ENCODE data around the gene NOP9.

The NOP9 gene, protein sequence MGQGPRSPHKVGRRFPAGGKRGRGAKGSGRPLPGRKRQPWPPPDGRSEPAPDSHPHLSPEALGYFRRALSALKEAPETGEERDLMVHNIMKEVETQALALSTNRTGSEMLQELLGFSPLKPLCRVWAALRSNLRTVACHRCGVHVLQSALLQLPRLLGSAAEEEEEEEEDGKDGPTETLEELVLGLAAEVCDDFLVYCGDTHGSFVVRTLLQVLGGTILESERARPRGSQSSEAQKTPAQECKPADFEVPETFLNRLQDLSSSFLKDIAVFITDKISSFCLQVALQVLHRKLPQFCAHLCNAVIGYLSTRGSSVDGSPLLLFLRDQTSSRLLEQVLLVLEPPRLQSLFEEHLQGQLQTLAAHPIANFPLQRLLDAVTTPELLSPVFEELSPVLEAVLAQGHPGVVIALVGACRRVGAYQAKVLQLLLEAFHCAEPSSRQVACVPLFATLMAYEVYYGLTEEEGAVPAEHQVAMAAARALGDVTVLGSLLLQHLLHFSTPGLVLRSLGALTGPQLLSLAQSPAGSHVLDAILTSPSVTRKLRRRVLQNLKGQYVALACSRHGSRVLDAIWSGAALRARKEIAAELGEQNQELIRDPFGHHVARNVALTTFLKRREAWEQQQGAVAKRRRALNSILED

DNA sequence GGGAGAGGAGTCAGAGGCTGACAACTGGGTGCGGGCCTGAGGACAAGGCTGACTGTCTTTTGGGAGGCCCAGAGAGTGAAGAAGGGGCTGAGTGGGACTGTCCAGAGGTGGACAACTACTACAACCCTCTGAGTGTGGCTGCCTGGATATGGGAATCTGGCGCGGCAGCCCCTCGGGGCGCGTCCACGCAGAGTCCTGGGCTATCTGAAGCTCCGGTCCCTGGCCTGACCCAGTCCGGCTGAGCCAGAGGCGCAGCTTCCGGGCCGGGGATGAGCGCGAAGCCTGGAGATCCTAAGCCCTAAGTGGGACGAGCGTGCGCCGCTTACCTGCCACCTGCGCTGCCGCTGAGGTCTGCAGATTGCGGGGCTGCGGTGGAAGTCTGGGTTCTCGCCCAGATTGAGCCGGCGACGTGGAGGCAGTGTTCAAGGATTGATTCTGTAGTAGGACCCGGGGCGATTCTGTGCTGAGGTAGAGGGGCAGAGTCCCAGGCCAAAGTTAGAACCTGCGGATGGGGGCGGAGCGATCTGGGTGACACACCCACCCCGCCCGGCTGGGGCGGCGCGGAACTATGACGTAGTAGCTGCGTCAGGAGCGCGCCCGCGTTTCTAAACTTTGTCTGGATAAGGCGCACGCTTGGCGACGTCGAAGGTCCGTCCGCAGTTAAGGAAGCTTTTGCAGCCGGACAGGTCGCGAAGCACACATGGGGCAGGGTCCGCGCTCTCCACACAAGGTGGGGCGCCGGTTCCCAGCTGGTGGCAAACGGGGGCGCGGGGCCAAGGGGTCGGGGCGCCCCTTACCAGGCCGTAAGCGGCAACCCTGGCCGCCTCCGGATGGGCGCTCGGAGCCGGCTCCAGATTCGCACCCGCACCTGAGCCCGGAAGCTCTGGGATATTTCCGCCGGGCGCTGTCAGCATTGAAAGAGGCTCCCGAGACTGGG is at the start of gene NOP9, which contains the start of gene DHRS1:
Gene NOP9 (plus strand): TSS at position 596 of the 937 bp plus-strand sequence. CDS start 105 bp downstream, at position 701.
Gene DHRS1 (minus strand): TSS at position 526 of the 937 bp plus-strand sequence. CDS start 674 bp downstream, outside the sequence.
- peaks cover 39 to 44% of the 10 kb centered on the region in 2 donors for H3K36me3 ChIP-seq (ENCODE audit: control insufficient read depth in 2 of 2, insufficient read depth in 2 of 2, low read length in 2 of 2)
- H3K27me3 ChIP-seq (ENCODE audit: control insufficient read depth in 2 of 2, insufficient read depth in 2 of 2, low read length in 2 of 2): no peaks in the 10 kb centered on the region
- peak within 1 kb of the TSS; percentile 93 to 94 for H3K9ac ChIP-seq (ENCODE audit: low read depth in 1 of 2, low read length in 2 of 2)
- no peaks in the 10 kb centered on the region for H3K9me3 ChIP-seq (ENCODE audit: control insufficient read depth in 2 of 2, low read length in 2 of 2)
- peak within 1 kb of the TSS; percentile 84 to 91 for H3K4me3 ChIP-seq (ENCODE audit: low read length in 2 of 2)
- H3K27ac ChIP-seq (ENCODE audit: low read depth in 2 of 2, low read length in 2 of 2): peak within 1 kb of the TSS; percentile 90 to 91
- H3K4me1 ChIP-seq (ENCODE audit: control insufficient read depth in 2 of 2, insufficient read depth in 2 of 2, low read length in 2 of 2): peaks cover 18% of the 10 kb centered on the region in 2 donors

DNA sequence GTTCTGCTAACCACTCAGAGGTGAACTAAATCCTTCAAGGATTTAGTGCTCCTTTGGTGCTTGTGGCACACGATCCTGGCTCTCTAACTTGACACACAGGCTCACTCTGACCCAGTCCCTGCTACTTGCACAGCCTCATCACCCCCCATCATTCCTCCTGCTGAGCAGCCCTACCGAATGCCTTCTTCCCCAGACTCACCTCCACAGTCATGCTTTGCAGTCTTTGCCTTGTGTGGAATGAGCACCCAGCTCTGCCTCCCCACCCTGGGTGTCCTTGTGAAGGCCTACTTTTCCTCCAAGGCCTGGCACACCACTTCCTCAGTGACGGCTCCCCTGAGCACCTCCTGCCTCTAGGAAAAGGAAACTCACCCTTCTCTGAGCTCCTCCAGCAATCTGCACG is 49.3 kb upstream of the NOP9 start:
- Histone ChIP-seq H3K4me3 (ENCODE audit: low read length in 2 of 2) (no peak overlapping the region), H3K27me3 (ENCODE audit: control insufficient read depth in 2 of 2, insufficient read depth in 2 of 2, low read length in 2 of 2) (no peaks in the 10 kb centered on the region), H3K4me1 (ENCODE audit: control insufficient read depth in 2 of 2, insufficient read depth in 2 of 2, low read length in 2 of 2) (peaks cover 0 to 3% of the 10 kb centered on the region in 2 donors), H3K9ac (ENCODE audit: low read depth in 1 of 2, low read length in 2 of 2) (no peak overlapping the region), H3K27ac (ENCODE audit: low read depth in 2 of 2, low read length in 2 of 2) (no peak overlapping the region), H3K9me3 (ENCODE audit: control insufficient read depth in 2 of 2, low read length in 2 of 2) (no peaks in the 10 kb centered on the region), H3K36me3 (ENCODE audit: control insufficient read depth in 2 of 2, insufficient read depth in 2 of 2, low read length in 2 of 2) (peaks cover 4 to 5% of the 10 kb centered on the region in 2 donors)

DNA sequence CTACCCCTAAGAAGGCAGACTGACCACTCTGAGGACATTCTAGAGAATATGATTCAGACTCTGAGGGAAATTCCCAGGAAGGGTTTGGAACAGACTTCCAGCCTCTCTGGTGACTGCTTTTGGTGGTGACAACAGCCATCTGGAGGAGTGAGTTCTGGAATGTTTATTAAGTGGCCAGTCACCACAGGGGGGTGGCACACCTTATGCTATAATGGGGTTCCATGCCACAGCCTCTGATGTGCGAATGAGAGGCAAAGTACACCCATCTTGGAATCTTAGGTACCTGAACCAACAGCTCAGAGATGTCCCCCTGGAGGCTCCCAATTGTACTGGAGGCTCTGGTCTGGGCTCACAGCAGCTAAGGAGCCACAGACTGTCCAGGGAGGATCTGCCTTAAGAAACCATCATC is 47.8 kb upstream of the NOP9 start:
- no peaks in the 10 kb centered on the region for H3K27me3 ChIP-seq (ENCODE audit: control insufficient read depth in 2 of 2, insufficient read depth in 2 of 2, low read length in 2 of 2)
- H3K36me3 ChIP-seq (ENCODE audit: control insufficient read depth in 2 of 2, insufficient read depth in 2 of 2, low read length in 2 of 2): peaks cover 4 to 5% of the 10 kb centered on the region in 2 donors
- no peak overlapping the region for H3K4me3 ChIP-seq (ENCODE audit: low read length in 2 of 2)
- no peak overlapping the region for H3K27ac ChIP-seq (ENCODE audit: low read depth in 2 of 2, low read length in 2 of 2)
- H3K4me1 ChIP-seq (ENCODE audit: control insufficient read depth in 2 of 2, insufficient read depth in 2 of 2, low read length in 2 of 2): no peaks in the 10 kb centered on the region
- H3K9me3 ChIP-seq (ENCODE audit: control insufficient read depth in 2 of 2, low read length in 2 of 2): no peaks in the 10 kb centered on the region
- no peak overlapping the region for H3K9ac ChIP-seq (ENCODE audit: low read depth in 1 of 2, low read length in 2 of 2)

DNA sequence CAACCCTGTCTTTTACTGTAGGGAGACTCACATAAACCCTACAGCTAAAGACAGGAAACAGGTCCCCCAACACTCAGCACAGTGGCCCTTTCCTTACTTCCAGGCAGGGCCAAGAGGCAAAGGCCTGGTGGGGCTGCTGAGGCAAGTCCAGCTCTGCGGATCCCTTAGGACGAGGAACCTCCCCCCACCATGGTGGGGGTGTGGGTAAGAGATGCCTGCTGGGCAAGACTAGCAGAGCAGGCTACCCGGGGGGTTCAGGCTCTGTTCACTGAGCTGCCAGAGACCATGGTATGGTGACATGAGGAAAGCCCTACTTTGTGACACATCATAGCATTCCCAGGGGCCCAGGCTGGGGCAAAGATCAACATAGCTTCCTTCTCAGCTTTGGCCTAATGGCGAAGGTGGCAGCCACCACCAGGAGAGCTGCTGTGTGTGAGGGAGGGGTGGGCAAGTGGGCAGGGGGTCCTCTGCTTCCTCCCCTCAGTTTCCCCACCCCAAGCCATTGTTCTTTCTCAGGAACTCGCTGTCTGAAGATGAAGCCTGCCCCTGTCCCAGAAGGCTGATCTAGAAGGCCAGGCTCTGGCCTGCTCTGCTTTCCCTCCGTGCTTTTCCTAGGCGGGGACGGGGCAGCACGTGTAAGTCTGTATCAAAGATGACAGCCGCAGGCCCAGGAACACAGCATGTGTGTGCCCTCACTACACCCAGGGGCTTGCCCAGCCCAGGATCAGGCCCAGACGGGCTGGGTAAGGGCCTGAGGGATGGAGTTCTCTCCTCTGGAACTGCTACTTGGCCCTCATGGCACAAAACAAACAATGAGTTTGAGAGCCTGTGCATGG is 47.1 kb upstream of the NOP9 start:
- H3K27me3 ChIP-seq (ENCODE audit: control insufficient read depth in 2 of 2, insufficient read depth in 2 of 2, low read length in 2 of 2): no peaks in the 10 kb centered on the region
- H3K9ac ChIP-seq (ENCODE audit: low read depth in 1 of 2, low read length in 2 of 2): no peak overlapping the region
- H3K4me1 ChIP-seq (ENCODE audit: control insufficient read depth in 2 of 2, insufficient read depth in 2 of 2, low read length in 2 of 2): no peaks in the 10 kb centered on the region
- H3K9me3 ChIP-seq (ENCODE audit: control insufficient read depth in 2 of 2, low read length in 2 of 2): no peaks in the 10 kb centered on the region
- no peak overlapping the region for H3K27ac ChIP-seq (ENCODE audit: low read depth in 2 of 2, low read length in 2 of 2)
- H3K4me3 ChIP-seq (ENCODE audit: low read length in 2 of 2): no peak overlapping the region
- H3K36me3 ChIP-seq (ENCODE audit: control insufficient read depth in 2 of 2, insufficient read depth in 2 of 2, low read length in 2 of 2): peaks cover 4 to 5% of the 10 kb centered on the region in 2 donors

DNA sequence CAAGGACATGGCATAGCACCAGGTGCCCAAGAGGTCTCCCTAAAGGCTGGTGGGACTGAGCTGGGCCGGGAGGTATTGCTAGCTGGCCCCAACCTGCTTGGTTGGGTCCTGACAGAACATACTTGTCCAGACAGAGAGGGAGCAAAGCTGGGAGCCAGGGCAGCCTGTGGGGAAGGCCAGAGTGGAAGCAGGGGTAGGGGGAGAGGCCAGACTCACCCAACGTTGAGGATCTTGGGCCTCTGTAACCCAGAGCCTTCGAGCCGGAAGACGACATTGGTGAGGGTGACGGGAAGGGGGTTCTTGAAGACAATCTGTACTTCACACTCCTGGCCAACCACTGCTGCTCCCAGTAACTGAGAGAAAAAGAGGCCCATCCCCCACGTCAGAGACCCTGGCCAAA is 45.7 kb upstream of the NOP9 start:
- no peak overlapping the region for H3K27ac ChIP-seq (ENCODE audit: low read depth in 2 of 2, low read length in 2 of 2)

DNA sequence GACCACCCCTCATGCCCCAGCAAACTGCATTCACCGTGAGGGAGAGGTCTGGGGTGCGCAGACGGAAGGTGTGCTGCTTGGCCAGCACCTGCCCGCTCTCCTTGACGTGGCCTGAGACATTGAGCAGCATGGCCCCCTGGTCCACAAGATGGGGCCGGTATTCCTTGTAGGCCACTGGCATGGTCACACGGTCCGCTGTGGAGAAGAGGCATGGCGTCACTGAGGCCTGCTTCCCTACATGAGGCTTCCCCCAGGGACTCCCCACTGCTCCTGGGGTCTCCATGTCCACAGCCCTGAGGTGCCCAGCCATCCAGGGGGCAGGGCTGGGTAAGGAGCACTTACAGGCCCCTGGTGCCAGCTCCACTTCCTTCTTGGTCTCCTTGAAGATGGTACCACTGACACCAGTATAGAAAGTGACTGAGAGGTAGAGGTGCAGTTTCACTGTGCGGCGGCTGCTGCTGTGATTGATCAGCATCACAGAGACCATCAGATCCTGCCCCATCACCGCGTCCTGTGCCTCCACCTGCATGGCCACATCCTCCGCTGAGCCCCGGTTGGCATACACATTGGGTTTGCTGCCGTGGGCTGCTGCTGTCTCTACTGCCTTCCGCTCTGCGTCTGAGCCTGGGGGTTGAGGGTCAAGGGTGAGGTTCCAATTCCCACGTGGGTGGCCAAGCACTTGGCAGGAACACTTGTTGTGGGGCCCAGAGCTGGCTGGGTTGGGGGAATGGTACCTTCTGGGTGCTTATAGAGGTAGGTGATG is 44.8 kb upstream of the NOP9 start:
- no peaks in the 10 kb centered on the region for H3K9me3 ChIP-seq (ENCODE audit: control insufficient read depth in 2 of 2, low read length in 2 of 2)
- no peaks in the 10 kb centered on the region for H3K27me3 ChIP-seq (ENCODE audit: control insufficient read depth in 2 of 2, insufficient read depth in 2 of 2, low read length in 2 of 2)
- no peak overlapping the region for H3K27ac ChIP-seq (ENCODE audit: low read depth in 2 of 2, low read length in 2 of 2)

More for the DNA sequence above, 45.7 kb upstream of the NOP9 start:
- Histone ChIP-seq H3K9ac (ENCODE audit: low read depth in 1 of 2, low read length in 2 of 2) (no peak overlapping the region), H3K36me3 (ENCODE audit: control insufficient read depth in 2 of 2, insufficient read depth in 2 of 2, low read length in 2 of 2) (peaks cover 0 to 5% of the 10 kb centered on the region in 2 donors), H3K4me1 (ENCODE audit: control insufficient read depth in 2 of 2, insufficient read depth in 2 of 2, low read length in 2 of 2) (no peaks in the 10 kb centered on the region), H3K4me3 (ENCODE audit: low read length in 2 of 2) (no peak overlapping the region), H3K9me3 (ENCODE audit: control insufficient read depth in 2 of 2, low read length in 2 of 2) (no peaks in the 10 kb centered on the region), H3K27me3 (ENCODE audit: control insufficient read depth in 2 of 2, insufficient read depth in 2 of 2, low read length in 2 of 2) (no peaks in the 10 kb centered on the region)

DNA sequence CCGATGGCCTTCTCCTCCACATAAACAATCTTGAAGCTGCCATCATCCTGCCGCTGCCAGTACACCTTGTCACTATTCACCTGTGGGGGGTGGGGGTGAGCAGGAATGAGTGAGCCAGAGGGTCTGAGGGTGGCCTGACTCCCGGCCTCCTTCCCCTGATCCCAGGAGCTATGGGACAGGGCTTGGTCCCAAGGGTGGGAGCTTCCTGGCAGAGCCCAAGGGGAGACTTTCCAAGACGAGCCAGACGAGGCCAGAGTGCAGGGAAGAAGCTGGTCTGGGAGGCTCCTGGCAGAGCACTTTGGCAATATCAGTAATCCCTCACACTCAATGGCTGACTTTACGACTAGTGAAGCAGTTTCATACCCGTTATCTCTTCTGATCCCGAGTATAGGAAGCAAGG is 44.2 kb upstream of the NOP9 start:
- Histone ChIP-seq H3K27ac (ENCODE audit: low read depth in 2 of 2, low read length in 2 of 2) (no peak overlapping the region), H3K4me1 (ENCODE audit: control insufficient read depth in 2 of 2, insufficient read depth in 2 of 2, low read length in 2 of 2) (no peaks in the 10 kb centered on the region), H3K4me3 (ENCODE audit: low read length in 2 of 2) (no peak overlapping the region), H3K9me3 (ENCODE audit: control insufficient read depth in 2 of 2, low read length in 2 of 2) (no peaks in the 10 kb centered on the region), H3K27me3 (ENCODE audit: control insufficient read depth in 2 of 2, insufficient read depth in 2 of 2, low read length in 2 of 2) (no peaks in the 10 kb centered on the region), H3K36me3 (ENCODE audit: control insufficient read depth in 2 of 2, insufficient read depth in 2 of 2, low read length in 2 of 2) (peaks cover 0 to 5% of the 10 kb centered on the region in 2 donors), H3K9ac (ENCODE audit: low read depth in 1 of 2, low read length in 2 of 2) (no peak overlapping the region)

More for the DNA sequence above, 44.8 kb upstream of the NOP9 start:
- no peak overlapping the region for H3K9ac ChIP-seq (ENCODE audit: low read depth in 1 of 2, low read length in 2 of 2)
- H3K4me3 ChIP-seq (ENCODE audit: low read length in 2 of 2): no peak overlapping the region
- H3K36me3 ChIP-seq (ENCODE audit: control insufficient read depth in 2 of 2, insufficient read depth in 2 of 2, low read length in 2 of 2): peaks cover 0 to 5% of the 10 kb centered on the region in 2 donors
- no peaks in the 10 kb centered on the region for H3K4me1 ChIP-seq (ENCODE audit: control insufficient read depth in 2 of 2, insufficient read depth in 2 of 2, low read length in 2 of 2)

DNA sequence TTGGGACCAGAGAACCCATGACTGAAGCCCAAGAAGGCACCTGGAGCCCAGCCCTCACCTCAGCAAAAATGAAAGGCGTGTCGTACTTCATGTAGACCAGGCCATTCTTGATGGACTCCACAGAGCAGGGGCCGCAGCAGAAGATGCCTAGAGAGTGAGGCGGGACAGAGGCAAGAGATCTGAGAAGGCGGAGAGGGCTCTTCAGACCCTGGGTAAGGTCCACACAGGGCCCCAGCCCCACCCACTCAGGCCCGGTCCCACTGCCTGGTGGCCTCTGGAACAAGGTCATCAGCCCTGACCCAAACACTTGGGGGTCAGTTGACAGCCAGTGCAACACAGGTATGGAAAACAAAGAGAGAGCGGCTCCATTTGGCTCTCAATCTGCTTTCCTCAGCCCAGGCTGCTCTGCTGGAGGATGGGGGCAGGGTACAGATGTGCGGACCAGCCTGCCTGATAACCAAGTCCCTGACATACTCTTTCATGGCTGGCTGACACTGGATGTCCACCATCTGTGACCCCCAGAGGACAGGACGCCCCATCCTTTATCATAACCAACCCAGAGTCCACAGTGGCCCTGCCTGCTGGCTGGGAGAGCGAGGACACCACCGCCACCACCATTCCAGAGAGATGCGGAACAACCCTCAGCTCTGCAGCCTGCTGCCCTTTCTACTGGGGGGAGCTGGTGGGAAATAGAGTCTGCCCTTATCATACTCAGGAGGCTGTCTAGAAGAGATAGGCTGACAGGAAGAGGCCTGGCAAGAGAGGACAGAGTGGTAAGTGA is 43.5 kb upstream of the NOP9 start:
- H3K36me3 ChIP-seq (ENCODE audit: control insufficient read depth in 2 of 2, insufficient read depth in 2 of 2, low read length in 2 of 2): peaks cover 0 to 5% of the 10 kb centered on the region in 2 donors
- H3K4me1 ChIP-seq (ENCODE audit: control insufficient read depth in 2 of 2, insufficient read depth in 2 of 2, low read length in 2 of 2): no peaks in the 10 kb centered on the region
- H3K9me3 ChIP-seq (ENCODE audit: control insufficient read depth in 2 of 2, low read length in 2 of 2): no peaks in the 10 kb centered on the region
- H3K27ac ChIP-seq (ENCODE audit: low read depth in 2 of 2, low read length in 2 of 2): no peak overlapping the region
- no peak overlapping the region for H3K9ac ChIP-seq (ENCODE audit: low read depth in 1 of 2, low read length in 2 of 2)
- H3K27me3 ChIP-seq (ENCODE audit: control insufficient read depth in 2 of 2, insufficient read depth in 2 of 2, low read length in 2 of 2): no peaks in the 10 kb centered on the region
- no peak overlapping the region for H3K4me3 ChIP-seq (ENCODE audit: low read length in 2 of 2)

Data from mucosa of rectum (tissue), 2 donors.